K562 (cell line): Measurements from ENCODE around the gene FUT4.

Experiments used
- CTCF ChIP-seq, 3 experiments: IDR thresholded peaks in 2 of 3; conservative IDR thresholded peaks in 1 of 3; 2 replicates each; pipeline ENCODE4 v1.5.1; 2011 to 2012; ENCODE audit warnings: low read length in 3 of 3, mild to moderate bottlenecking in 3 of 3, control low read depth in 2 of 3, improper control_type of control experiment in 1 of 3, inconsistent platforms in 1 of 3, low read depth in 1 of 3, mixed read lengths in 1 of 3, moderate library complexity in 1 of 3; ENCODE audit not compliant: insufficient read depth in 2 of 3
- HBP1 ChIP-seq: fragments of 450-650 bp; formaldehyde crosslinking; IDR thresholded peaks from 2 replicates; pipeline ENCODE4 v1.4.0; 2022; ENCODE audit warnings: missing genetic modification characterization
- ZNF232 ChIP-seq: sonication (generic); formaldehyde crosslinking; IDR thresholded peaks from 2 replicates; pipeline ENCODE4 v1.8.0; 2022; ENCODE audit warnings: mild to moderate bottlenecking, missing genetic modification reagents

- TF ChIP-seq CTCF (IDR thresholded peaks at IDR 0.05 in 2 of 3, conservative IDR thresholded peaks at IDR 0.05 in 1 of 3; ENCODE audit: insufficient read depth in 2 of 3, low read depth in 1 of 3, low read length in 3 of 3) (no peak), ZNF232 (CRISPR knock-in tag) (no peak), HBP1 (CRISPR knock-in tag) (no peak)
Measured at GRCh38 chr11:94528551-94528950, 15.2 kb upstream of the FUT4 start.
